K562 (cell line): ENCODE measurements around the gene TRMT44. TPM values are rescaled to one million over a fixed set of nuclear protein-coding genes. Genes with fewer than 3 reads are reported as not detected.

Experiments used
- ARID1B ChIP-seq: fragments of 450-650 bp; IDR thresholded peaks from 2 replicates; pipeline ENCODE4 v1.6.1; 2016; ENCODE audit warnings: antibody characterized with exemption, mild to moderate bottlenecking, inconsistent platforms
- CEBPB ChIP-seq: fragments of 450-650 bp; IDR thresholded peaks from 2 replicates; pipeline ENCODE4 v1.6.1; 2016; ENCODE audit warnings: missing genetic modification characterization, missing compliant biosample characterization
- CREM ChIP-seq: IDR thresholded peaks from 2 replicates; pipeline ENCODE4 v1.6.1; 2014; ENCODE audit warnings: antibody characterized with exemption, low read depth
- DPF2 ChIP-seq: fragments of 450-650 bp; IDR thresholded peaks from 2 replicates; pipeline ENCODE4 v1.6.1; 2016
- E4F1 ChIP-seq: fragments of 250-450 bp; sonication (Bioruptor Pico); IDR thresholded peaks from 2 replicates; pipeline ENCODE4 v1.5.0; 2021; ENCODE audit warnings: mild to moderate bottlenecking, borderline replicate concordance
- ELK3 ChIP-seq: fragments of 450-650 bp; formaldehyde crosslinking; IDR thresholded peaks from 2 replicates; pipeline ENCODE4 v1.4.0; 2020; ENCODE audit warnings: mild to moderate bottlenecking
- FOXJ3 ChIP-seq: sonication (generic); formaldehyde crosslinking; IDR thresholded peaks from 2 replicates; pipeline ENCODE4 v1.4.0; 2020; ENCODE audit warnings: mild to moderate bottlenecking, missing genetic modification reagents
- KDM1A ChIP-seq, 2 experiments: fragments of 450-650 bp; IDR thresholded peaks; 2 replicates each; pipeline ENCODE4 v1.6.1; 2016; ENCODE audit warnings: mild to moderate bottlenecking in 2 of 2
- L3MBTL2 ChIP-seq: fragments of 450-650 bp; IDR thresholded peaks from 2 replicates; pipeline ENCODE4 v1.6.1; 2016; ENCODE audit warnings: mild to moderate bottlenecking, moderate library complexity
- MAFG ChIP-seq: fragments of 450-650 bp; conservative IDR thresholded peaks from 2 replicates; pipeline ENCODE4 v1.6.1; 2016; ENCODE audit warnings: missing genetic modification characterization, missing compliant biosample characterization
- MTA1 ChIP-seq: fragments of 450-650 bp; IDR thresholded peaks from 2 replicates; pipeline ENCODE4 v1.6.1; 2017; ENCODE audit warnings: borderline replicate concordance
- NFE2 ChIP-seq: IDR thresholded peaks from 2 replicates; pipeline ENCODE4 v1.6.1; 2014; ENCODE audit warnings: antibody characterized with exemption, low read depth
- RB1 ChIP-seq: fragments of 450-650 bp; IDR thresholded peaks from 2 replicates; pipeline ENCODE4 v1.6.1; 2017; ENCODE audit warnings: low read depth, mild to moderate bottlenecking
- RFX7 ChIP-seq: fragments of 250-450 bp; sonication (Bioruptor Pico); IDR thresholded peaks from 2 replicates; pipeline ENCODE4 v1.5.1; 2021; ENCODE audit warnings: mild to moderate bottlenecking
- SETDB1 ChIP-seq: IDR thresholded peaks from one replicate; pipeline ENCODE4 v1.6.1; 2012; ENCODE audit warnings: low read length, control low read depth, inconsistent platforms
- SMARCE1 ChIP-seq: fragments of 450-650 bp; IDR thresholded peaks from 2 replicates; pipeline ENCODE4 v1.7.1; 2016; ENCODE audit warnings: mild to moderate bottlenecking
- TCF3 ChIP-seq: sonication (generic); formaldehyde crosslinking; IDR thresholded peaks from 2 replicates; pipeline ENCODE4 v1.4.0; 2020; ENCODE audit warnings: mild to moderate bottlenecking, missing genetic modification reagents
- TEAD2 ChIP-seq: fragments of 450-650 bp; IDR thresholded peaks from 2 replicates; pipeline ENCODE4 v1.6.1; 2016; ENCODE audit warnings: missing genetic modification characterization, control low read depth, missing compliant biosample characterization
- ZMIZ1 ChIP-seq, 2 experiments: fragments of 150-350 bp in 1 of 2; IDR thresholded peaks; 2 replicates each; pipeline ENCODE4 v1.6.1; 2012 to 2016; ENCODE audit warnings: low read depth in 2 of 2, low read length in 2 of 2, mild to moderate bottlenecking in 1 of 2, moderate library complexity in 1 of 2
- ZNF280B ChIP-seq: fragments of 250-450 bp; sonication (Bioruptor Pico); IDR thresholded peaks from 2 replicates; pipeline ENCODE4 v1.5.1; 2021; ENCODE audit warnings: mild to moderate bottlenecking
- ZNF316 ChIP-seq: fragments of 450-650 bp; IDR thresholded peaks from 2 replicates; pipeline ENCODE4 v1.6.1; 2016
- ZNF444 ChIP-seq: fragments of 250-450 bp; sonication (Bioruptor Pico); IDR thresholded peaks from 2 replicates; pipeline ENCODE4 v1.4.0; 2020; ENCODE audit warnings: mild to moderate bottlenecking, moderate library complexity
- polyA plus RNA-seq, 8 experiments: library from polyadenylated mRNA; depleted of rRNA in 4 of 8; stranded (reverse) in 5 of 8; unstranded in 3 of 8; fragments of >200 nt; fragmentation: Nextera tagmentation in 2 of 8; fragmentation: Illumina TruSeq in 1 of 8; extraction: Ambion mirVana in 2 of 8; extraction: Trizol in 1 of 8; gene quantifications; 2 replicates each; pipeline versions ENCODE4 v1.2.1 to v1.2.3, GENCODE V29; 2011 to 2014; ENCODE audit warnings: inconsistent platforms in 1 of 8, missing spikeins in 1 of 8
- total RNA-seq, 7 experiments: library from RNA; depleted of rRNA in 6 of 7; stranded (reverse); fragments of >200 nt in 6 of 7; fragmentation: Illumina TruSeq in 2 of 7; extraction: Trizol in 2 of 7; gene quantifications; 2 replicates each; pipeline versions ENCODE4 v1.2.1 to v1.2.3, GENCODE V29; 2011 to 2021; ENCODE audit warnings: low replicate concordance in 1 of 7

TRMT44 gene
- total and polyA plus RNA-seq, 9 of the 15 experiments (the other 6 are each of a cell fraction or from before 2014, with no cell fraction given), result 1.2 to 18.6 (median 10.0) TPM

GRCh38 chr4:8419222-8420041 lies 21.1 kb upstream of the TRMT44 start (continued):
- TF ChIP-seq ZMIZ1 (IDR thresholded peaks at IDR 0.05; ENCODE audit: low read depth in 2 of 2, low read length in 2 of 2) (no peak), FOXJ3 (CRISPR knock-in tag) (no peak), DPF2 (peak; percentile 66; the same call in 1 of the 2 replicates), ARID1B (peak; percentile 47; the same call in 1 of the 2 replicates), RFX7 (CRISPR knock-in tag) (no peak), SETDB1 (no peak), CREM (no peak), RB1 (no peak), CEBPB (peak; percentile 85), KDM1A (IDR thresholded peaks at IDR 0.05) (peak in 1 of 2 experiments; percentile 31; a peak in 1 of 4 replicates), SMARCE1 (peak; percentile 53; the same call in 1 of the 2 replicates), E4F1 (CRISPR knock-in tag) (no peak), ZNF444 (CRISPR knock-in tag) (no peak), ZNF316 (peak; percentile 98), MAFG (tag) (peak; percentile 99), TCF3 (CRISPR knock-in tag) (no peak), L3MBTL2 (peak; percentile 86), ZNF280B (no peak), NFE2 (peak; percentile 95), ELK3 (CRISPR knock-in tag) (no peak), MTA1 (peak; percentile 26; the same call in 1 of the 2 replicates), TEAD2 (tag) (0 out of 2 replicates have a peak, but pooled peaks have one; percentile 24)
